ENCODE measurements around the gene VSIG1. TPM values are rescaled to one million over a fixed set of nuclear protein-coding genes. Genes with fewer than 3 reads are reported as not detected.

The VSIG1 gene
- not detected for total RNA-seq (ENCODE audit: unreplicated experiment)
- long read RNA-seq = 0 reads

DNA sequence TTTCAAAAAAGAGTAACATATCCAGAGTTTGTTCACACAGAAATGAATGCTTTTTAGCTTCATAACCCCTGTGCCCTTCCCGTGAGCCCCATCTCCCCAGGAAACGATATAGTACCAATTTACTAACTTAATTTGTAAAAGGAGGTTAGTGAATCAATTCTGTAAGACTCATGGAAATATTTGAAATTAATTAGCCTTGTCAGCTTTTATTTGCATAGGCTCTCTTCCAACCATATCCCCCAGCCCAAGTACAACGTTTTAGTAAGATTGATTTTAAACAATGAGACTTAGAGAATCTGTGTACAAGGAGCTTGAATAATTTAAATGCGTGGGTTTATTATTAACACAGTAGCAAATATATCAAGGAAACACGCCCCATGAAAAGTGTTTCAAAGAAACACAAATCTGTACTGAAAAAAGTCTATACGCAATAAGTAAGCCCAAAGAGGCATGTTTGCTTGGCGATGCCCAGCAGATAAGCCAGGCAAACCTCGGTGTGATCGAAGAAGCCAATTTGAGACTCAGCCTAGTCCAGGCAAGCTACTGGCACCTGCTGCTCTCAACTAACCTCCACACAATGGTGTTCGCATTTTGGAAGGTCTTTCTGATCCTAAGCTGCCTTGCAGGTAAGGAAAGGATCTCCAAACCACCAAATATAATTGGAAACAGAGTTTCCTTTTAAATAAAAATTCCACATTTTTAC lies at the start of gene VSIG1:
Gene VSIG1 (plus strand): TSS at position 512 of the 703 bp plus-strand sequence. CDS start 66 bp downstream, at position 578.
- no peak for DNase-seq
- H3K4me3 Mint-ChIP-seq (ENCODE audit: unreplicated experiment) = no peak within 1 kb of the TSS
- H3K9me3 Mint-ChIP-seq (ENCODE audit: unreplicated experiment) = no peaks in the 10 kb centered on the region
- no peaks in the 10 kb centered on the region for H3K27me3 Mint-ChIP-seq (ENCODE audit: unreplicated experiment)
- no peaks in the 10 kb centered on the region for H3K36me3 Mint-ChIP-seq (ENCODE audit: unreplicated experiment)
- TF ChIP-seq, protein P1, sequence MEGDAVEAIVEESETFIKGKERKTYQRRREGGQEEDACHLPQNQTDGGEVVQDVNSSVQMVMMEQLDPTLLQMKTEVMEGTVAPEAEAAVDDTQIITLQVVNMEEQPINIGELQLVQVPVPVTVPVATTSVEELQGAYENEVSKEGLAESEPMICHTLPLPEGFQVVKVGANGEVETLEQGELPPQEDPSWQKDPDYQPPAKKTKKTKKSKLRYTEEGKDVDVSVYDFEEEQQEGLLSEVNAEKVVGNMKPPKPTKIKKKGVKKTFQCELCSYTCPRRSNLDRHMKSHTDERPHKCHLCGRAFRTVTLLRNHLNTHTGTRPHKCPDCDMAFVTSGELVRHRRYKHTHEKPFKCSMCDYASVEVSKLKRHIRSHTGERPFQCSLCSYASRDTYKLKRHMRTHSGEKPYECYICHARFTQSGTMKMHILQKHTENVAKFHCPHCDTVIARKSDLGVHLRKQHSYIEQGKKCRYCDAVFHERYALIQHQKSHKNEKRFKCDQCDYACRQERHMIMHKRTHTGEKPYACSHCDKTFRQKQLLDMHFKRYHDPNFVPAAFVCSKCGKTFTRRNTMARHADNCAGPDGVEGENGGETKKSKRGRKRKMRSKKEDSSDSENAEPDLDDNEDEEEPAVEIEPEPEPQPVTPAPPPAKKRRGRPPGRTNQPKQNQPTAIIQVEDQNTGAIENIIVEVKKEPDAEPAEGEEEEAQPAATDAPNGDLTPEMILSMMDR (IDR thresholded peaks at IDR 0.05; ENCODE audit: partially characterized antibody, unreplicated experiment) = no peak
- H3K27ac Mint-ChIP-seq (ENCODE audit: unreplicated experiment) = no peak within 1 kb of the TSS
- H3K4me1 Mint-ChIP-seq (ENCODE audit: low read depth, unreplicated experiment) = no peaks in the 10 kb centered on the region

- Mint-ChIP-seq H3K4me1 (ENCODE audit: low read depth, unreplicated experiment) (no peaks in the 10 kb centered on the region), H3K36me3 (ENCODE audit: unreplicated experiment) (no peaks in the 10 kb centered on the region), H3K9me3 (ENCODE audit: unreplicated experiment) (no peaks in the 10 kb centered on the region), H3K4me3 (ENCODE audit: unreplicated experiment) (no peak overlapping the region), H3K27ac (ENCODE audit: unreplicated experiment) (no peak overlapping the region), H3K27me3 (ENCODE audit: unreplicated experiment) (no peaks in the 10 kb centered on the region)
- TF ChIP-seq, protein P1 (IDR thresholded peaks at IDR 0.05; ENCODE audit: partially characterized antibody, unreplicated experiment) = no peak
- no peak for DNase-seq
These were observed 48.7 kb upstream of the VSIG1 start for GRCh38 chrX:107996124-107996523.

DNA sequence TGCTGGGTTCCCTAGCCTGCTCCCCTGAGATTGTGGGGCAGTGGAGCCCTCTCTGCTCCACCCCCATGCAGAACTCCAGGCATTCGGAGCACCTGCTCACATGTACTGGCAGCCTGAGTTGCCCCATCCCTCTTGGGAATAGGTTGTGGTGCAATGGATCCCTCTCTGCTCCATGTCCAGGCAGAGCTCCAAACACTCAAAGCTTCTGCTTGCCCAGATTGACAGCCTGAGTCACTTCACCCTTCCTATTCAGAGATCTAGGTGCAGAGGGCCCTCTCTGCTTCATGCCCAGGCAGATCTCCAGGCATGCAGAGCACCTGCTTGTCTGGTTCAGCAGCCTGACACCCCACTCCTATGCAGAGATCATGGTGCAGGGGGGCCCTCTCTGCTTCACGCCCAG lies 44.1 kb upstream of the VSIG1 start:
- H3K9me3 Mint-ChIP-seq (ENCODE audit: unreplicated experiment) = no peaks in the 10 kb centered on the region
- TF ChIP-seq, protein P1 (IDR thresholded peaks at IDR 0.05; ENCODE audit: partially characterized antibody, unreplicated experiment) = no peak

DNA sequence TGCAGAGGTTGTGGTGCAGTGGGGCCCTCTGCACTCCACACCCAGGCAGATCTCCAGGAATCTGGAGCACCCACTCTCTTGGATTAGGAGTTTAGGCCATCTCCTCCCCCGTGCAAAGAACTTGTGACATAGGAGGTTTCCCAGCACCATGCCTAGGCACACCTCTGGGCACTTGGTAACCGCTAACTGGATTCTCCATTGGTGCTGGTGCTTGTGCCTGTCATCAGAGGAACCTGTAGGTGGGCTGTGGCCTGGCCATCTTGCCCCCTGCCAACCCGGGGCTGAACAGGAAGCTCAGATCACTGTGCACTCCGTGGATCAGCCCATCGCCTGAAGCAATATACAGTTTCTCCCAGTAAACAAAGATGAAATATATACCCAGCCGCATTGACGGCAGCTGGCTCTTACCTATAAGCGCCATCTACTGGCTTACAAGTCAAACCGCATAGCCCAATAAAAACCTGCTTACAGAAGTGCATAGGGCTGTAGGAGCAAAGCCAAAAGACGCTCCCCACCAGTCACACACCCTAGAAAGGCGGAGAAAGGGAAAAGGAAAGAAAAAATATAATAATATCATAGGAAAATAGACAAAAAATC lies 43.5 kb upstream of the VSIG1 start:
- Mint-ChIP-seq H3K27me3 (ENCODE audit: unreplicated experiment) (no peaks in the 10 kb centered on the region), H3K27ac (ENCODE audit: unreplicated experiment) (no peak overlapping the region), H3K36me3 (ENCODE audit: unreplicated experiment) (no peaks in the 10 kb centered on the region), H3K4me3 (ENCODE audit: unreplicated experiment) (no peak overlapping the region), H3K9me3 (ENCODE audit: unreplicated experiment) (no peaks in the 10 kb centered on the region), H3K4me1 (ENCODE audit: low read depth, unreplicated experiment) (no peaks in the 10 kb centered on the region)
- DNase-seq = no peak
- TF ChIP-seq, protein P1 (IDR thresholded peaks at IDR 0.05; ENCODE audit: partially characterized antibody, unreplicated experiment) = peak; percentile 31

More for the DNA sequence above, 44.1 kb upstream of the VSIG1 start:
- Mint-ChIP-seq H3K4me1 (ENCODE audit: low read depth, unreplicated experiment) (no peaks in the 10 kb centered on the region), H3K27me3 (ENCODE audit: unreplicated experiment) (no peaks in the 10 kb centered on the region), H3K36me3 (ENCODE audit: unreplicated experiment) (no peaks in the 10 kb centered on the region), H3K27ac (ENCODE audit: unreplicated experiment) (no peak overlapping the region), H3K4me3 (ENCODE audit: unreplicated experiment) (no peak overlapping the region)
- DNase-seq = no peak
